PFSK-1 (cell line): ENCODE measurements around the gene HSDL2.

Source experiments
- FOXP2 ChIP-seq: optimal IDR thresholded peaks from 2 replicates; pipeline ENCODE3; 2011; ENCODE audit warnings: borderline replicate concordance, control low read depth, inconsistent platforms; ENCODE audit not compliant: insufficient read depth; ENCODE audit errors: extremely low read length, extremely low read depth
- POLR2AphosphoS5 ChIP-seq: IDR thresholded peaks from 2 replicates; pipeline ENCODE4 v1.6.1; 2012; ENCODE audit warnings: low read depth, mild to moderate bottlenecking, control low read depth, low read length, moderate library complexity
- REST ChIP-seq, 2 experiments: IDR thresholded peaks; 2 replicates each; pipeline versions ENCODE4 v1.6.1 to v1.8.0; 2011 to 2012; ENCODE audit warnings: low read depth in 2 of 2, low read length in 2 of 2, control low read depth in 1 of 2, inconsistent platforms in 1 of 2, mild to moderate bottlenecking in 1 of 2, moderate library complexity in 1 of 2; ENCODE audit not compliant: insufficient read depth in 1 of 2
- SIN3A ChIP-seq: IDR thresholded peaks from 2 replicates; pipeline ENCODE4 v1.6.1; 2012; ENCODE audit warnings: mild to moderate bottlenecking, low read length, moderate library complexity, borderline replicate concordance; ENCODE audit not compliant: insufficient read depth
- TAF1 ChIP-seq: IDR thresholded peaks from 2 replicates; pipeline ENCODE4 v1.6.1; 2012; ENCODE audit warnings: low read length, control low read depth, borderline replicate concordance; ENCODE audit not compliant: insufficient read depth

DNA sequence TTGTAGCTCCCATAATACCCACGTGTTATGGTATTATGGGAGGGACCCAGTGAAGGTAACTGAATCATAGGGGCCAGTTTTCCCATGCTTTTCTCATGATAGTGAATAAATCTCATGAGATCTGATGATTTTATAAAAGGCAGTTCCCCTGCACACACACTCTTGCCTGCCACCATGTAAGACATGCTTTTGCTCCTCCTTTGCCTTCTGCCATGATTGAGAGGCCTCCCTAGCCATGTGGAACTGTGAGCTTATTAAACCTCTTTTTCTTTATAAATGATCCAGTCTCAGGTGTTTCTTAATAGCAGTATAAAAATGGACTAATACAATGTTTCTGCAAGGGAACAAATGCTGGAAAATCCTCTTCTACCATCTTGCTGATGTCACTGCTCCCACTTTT, 10.1 kb upstream of the HSDL2 start:
- TF ChIP-seq FOXP2 (no peak), TAF1 (no peak), POLR2AphosphoS5 (no peak), REST (IDR thresholded peaks at IDR 0.05; ENCODE audit: insufficient read depth in 1 of 2, low read depth in 2 of 2, low read length in 2 of 2) (no peak), SIN3A (no peak)
